KMS-11 (cell line): Measurements from ENCODE around the gene SURF1.

Source experiments
- H2AFZ ChIP-seq: fragments of 200-600 bp; sonication (generic); 2 replicates; pipeline ENCODE4 v1.6.1; 2016; ENCODE audit warnings: antibody characterized with exemption, mixed run types, low read depth
- H3K27ac ChIP-seq: fragments of 200-600 bp; sonication (generic); 2 replicates; pipeline ENCODE4 v1.6.1; 2016; ENCODE audit warnings: mild to moderate bottlenecking, mixed run types
- H3K27me3 ChIP-seq: fragments of 200-600 bp; sonication (generic); 2 replicates; pipeline ENCODE4 v1.6.1; 2017; ENCODE audit warnings: mild to moderate bottlenecking, low read depth, mixed run types, moderate library complexity; ENCODE audit not compliant: insufficient read depth
- H3K36me3 ChIP-seq: fragments of 200-600 bp; sonication (generic); 2 replicates; pipeline ENCODE4 v1.6.1; 2017; ENCODE audit warnings: mild to moderate bottlenecking, mixed run types; ENCODE audit not compliant: insufficient read depth
- H3K4me1 ChIP-seq: fragments of 200-600 bp; sonication (generic); 2 replicates; pipeline ENCODE4 v1.6.1; 2016; ENCODE audit warnings: mild to moderate bottlenecking, low read depth, mixed run types; ENCODE audit not compliant: poor library complexity, severe bottlenecking
- H3K4me2 ChIP-seq: fragments of 200-600 bp; sonication (generic); 2 replicates; pipeline ENCODE4 v1.7.0; 2016; ENCODE audit warnings: mild to moderate bottlenecking, mixed run types
- H3K4me3 ChIP-seq: fragments of 200-600 bp; sonication (generic); IDR thresholded peaks from 2 replicates; pipeline ENCODE4 v1.6.1; 2017; ENCODE audit warnings: low read depth, low read length, mixed read lengths; ENCODE audit not compliant: insufficient read depth
- H3K79me2 ChIP-seq: fragments of 200-600 bp; sonication (generic); 2 replicates; pipeline ENCODE4 v1.6.1; 2016; ENCODE audit warnings: low read depth, mixed run types; ENCODE audit not compliant: insufficient read depth
- H3K9ac ChIP-seq: fragments of 200-600 bp; sonication (generic); 2 replicates; pipeline ENCODE4 v1.6.1; 2016; ENCODE audit warnings: mild to moderate bottlenecking, mixed run types
- H4K20me1 ChIP-seq: fragments of 200-600 bp; sonication (generic); 2 replicates; pipeline ENCODE4 v1.6.1; 2016; ENCODE audit warnings: mild to moderate bottlenecking, mixed run types; ENCODE audit not compliant: insufficient read depth
- CTCF ChIP-seq: fragments of 200-600 bp; sonication (generic); conservative IDR thresholded peaks from 2 replicates; pipeline ENCODE4 v1.6.1; 2017; ENCODE audit warnings: low read depth, mild to moderate bottlenecking, antibody characterized with exemption, low read length, moderate library complexity, mixed read lengths

Gene SURF1

DNA sequence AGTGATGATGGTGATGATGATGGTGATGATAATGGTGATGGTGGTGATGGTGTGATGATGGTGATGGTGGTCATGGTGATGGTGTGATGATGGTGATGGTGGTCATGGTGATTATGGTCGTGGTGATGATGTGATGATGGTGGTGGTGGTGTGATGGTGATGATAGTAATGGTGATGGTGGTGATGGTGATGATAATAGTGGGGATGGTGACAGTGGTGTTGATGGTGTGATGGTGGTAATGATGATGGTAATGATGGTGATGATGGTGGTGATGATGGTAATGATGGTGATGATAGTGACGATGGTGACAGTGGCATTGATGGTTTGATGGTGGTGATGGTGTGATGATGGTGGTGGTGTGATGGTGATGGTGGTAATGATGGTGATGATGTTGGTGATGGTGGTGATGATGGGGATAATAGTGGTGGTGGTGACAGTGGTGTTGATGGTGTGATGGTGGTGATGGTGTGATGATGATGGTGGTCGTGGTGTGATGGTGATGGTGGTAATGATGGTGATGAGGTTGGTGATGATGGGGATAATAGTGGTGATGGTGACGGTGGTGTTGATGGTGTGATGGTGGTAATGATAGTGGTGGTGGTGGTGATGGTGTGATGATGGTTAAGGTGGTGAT lies 26.3 kb upstream of the SURF1 start:
- TF ChIP-seq CTCF, result no peak
- Histone ChIP-seq H3K79me2 (no peaks in the 10 kb centered on the region), H3K4me2 (no peak overlapping the region), H4K20me1 (no peaks in the 10 kb centered on the region), H3K4me1 (no peaks in the 10 kb centered on the region), H2AFZ (no peak overlapping the region), H3K4me3 (no peak overlapping the region), H3K27ac (no peak overlapping the region), H3K36me3 (no peaks in the 10 kb centered on the region), H3K27me3 (peaks cover 12% of the 10 kb centered on the region; the same call in 1 of the 2 replicates), H3K9ac (no peak overlapping the region)

- TF ChIP-seq CTCF, result no peak
- no peak overlapping the region for H3K9ac ChIP-seq
- no peak overlapping the region for H3K4me3 ChIP-seq
Observed at GRCh38 chr9:133380734-133381133, 24.4 kb upstream of the SURF1 start.

GRCh38 chr9:133379153-133380086 lies 23.1 kb upstream of the SURF1 start:
- Histone ChIP-seq H3K36me3 (no peaks in the 10 kb centered on the region), H3K4me2 (no peak overlapping the region), H3K4me1 (peaks cover 4% of the 10 kb centered on the region), H4K20me1 (no peaks in the 10 kb centered on the region), H3K27me3 (no peaks in the 10 kb centered on the region; the same call in 1 of the 2 replicates), H2AFZ (no peak overlapping the region), H3K79me2 (peaks cover 13% of the 10 kb centered on the region), H3K27ac (no peak overlapping the region), H3K4me3 (no peak overlapping the region), H3K9ac (no peak overlapping the region)
- no peak for TF ChIP-seq CTCF

More at GRCh38 chr9:133380734-133381133, 24.4 kb upstream of the SURF1 start:
- no peaks in the 10 kb centered on the region for H3K36me3 ChIP-seq
- H2AFZ ChIP-seq, result no peak overlapping the region
- H3K27me3 ChIP-seq, result peaks cover 4% of the 10 kb centered on the region; the same call in 1 of the 2 replicates
- H4K20me1 ChIP-seq, result no peaks in the 10 kb centered on the region
- H3K27ac ChIP-seq, result no peak overlapping the region
- no peak overlapping the region for H3K4me2 ChIP-seq
- H3K4me1 ChIP-seq, result no peaks in the 10 kb centered on the region
- no peaks in the 10 kb centered on the region for H3K79me2 ChIP-seq

GRCh38 chr9:133378408-133378962 lies 22.2 kb upstream of the SURF1 start:
- no peak for TF ChIP-seq CTCF
- H3K9ac ChIP-seq, result no peak overlapping the region
- no peaks in the 10 kb centered on the region for H3K36me3 ChIP-seq
- H3K4me1 ChIP-seq, result peaks cover 10% of the 10 kb centered on the region
- no peak overlapping the region for H3K27ac ChIP-seq
- H3K4me2 ChIP-seq, result no peak overlapping the region
- no peaks in the 10 kb centered on the region; the same call in 1 of the 2 replicates for H3K27me3 ChIP-seq
- no peak overlapping the region for H3K4me3 ChIP-seq
- no peak overlapping the region for H2AFZ ChIP-seq
- peaks cover 22% of the 10 kb centered on the region for H3K79me2 ChIP-seq
- H4K20me1 ChIP-seq, result no peaks in the 10 kb centered on the region
